ENCODE results near the gene SPATA13. TPM values are rescaled to one million over a fixed set of nuclear protein-coding genes. Genes with fewer than 3 reads are reported as not detected.

Gene SPATA13
- total RNA-seq, 1 donor from 2014 or later, result 2.7 TPM

DNA sequence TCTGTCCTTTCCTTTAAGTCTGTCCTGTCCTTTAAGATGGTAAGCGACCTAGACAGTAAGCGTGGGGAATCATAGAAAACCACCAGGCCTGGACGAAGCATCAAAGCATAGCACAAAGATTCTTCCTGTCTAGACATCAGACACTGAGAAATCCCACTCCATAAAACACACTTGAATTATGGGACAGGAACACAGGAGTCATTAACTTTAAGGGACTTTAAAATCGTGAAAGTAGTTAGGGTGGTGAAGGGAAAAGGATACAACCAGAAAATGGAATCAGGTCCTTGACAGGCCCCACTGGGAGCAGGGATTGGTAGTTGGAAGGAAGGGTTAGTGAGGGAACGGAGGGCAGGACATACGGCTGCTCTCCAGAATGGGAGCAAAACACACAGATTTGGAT is 117.2 kb downstream of the SPATA13 start:
- Mint-ChIP-seq H3K27ac (ENCODE audit: unreplicated experiment) (no peak overlapping the region), H3K36me3 (ENCODE audit: unreplicated experiment) (no peaks in the 10 kb centered on the region), H3K27me3 (ENCODE audit: unreplicated experiment) (no peaks in the 10 kb centered on the region), H3K4me3 (ENCODE audit: unreplicated experiment) (no peak overlapping the region), H3K9me3 (ENCODE audit: unreplicated experiment) (no peaks in the 10 kb centered on the region), H3K4me1 (ENCODE audit: unreplicated experiment) (peaks cover 10% of the 10 kb centered on the region)
- DNase-seq (ENCODE audit: extremely low spot score, unreplicated experiment), result no peak
- TF ChIP-seq, protein P1, sequence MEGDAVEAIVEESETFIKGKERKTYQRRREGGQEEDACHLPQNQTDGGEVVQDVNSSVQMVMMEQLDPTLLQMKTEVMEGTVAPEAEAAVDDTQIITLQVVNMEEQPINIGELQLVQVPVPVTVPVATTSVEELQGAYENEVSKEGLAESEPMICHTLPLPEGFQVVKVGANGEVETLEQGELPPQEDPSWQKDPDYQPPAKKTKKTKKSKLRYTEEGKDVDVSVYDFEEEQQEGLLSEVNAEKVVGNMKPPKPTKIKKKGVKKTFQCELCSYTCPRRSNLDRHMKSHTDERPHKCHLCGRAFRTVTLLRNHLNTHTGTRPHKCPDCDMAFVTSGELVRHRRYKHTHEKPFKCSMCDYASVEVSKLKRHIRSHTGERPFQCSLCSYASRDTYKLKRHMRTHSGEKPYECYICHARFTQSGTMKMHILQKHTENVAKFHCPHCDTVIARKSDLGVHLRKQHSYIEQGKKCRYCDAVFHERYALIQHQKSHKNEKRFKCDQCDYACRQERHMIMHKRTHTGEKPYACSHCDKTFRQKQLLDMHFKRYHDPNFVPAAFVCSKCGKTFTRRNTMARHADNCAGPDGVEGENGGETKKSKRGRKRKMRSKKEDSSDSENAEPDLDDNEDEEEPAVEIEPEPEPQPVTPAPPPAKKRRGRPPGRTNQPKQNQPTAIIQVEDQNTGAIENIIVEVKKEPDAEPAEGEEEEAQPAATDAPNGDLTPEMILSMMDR (IDR thresholded peaks at IDR 0.05), result no peak

DNA sequence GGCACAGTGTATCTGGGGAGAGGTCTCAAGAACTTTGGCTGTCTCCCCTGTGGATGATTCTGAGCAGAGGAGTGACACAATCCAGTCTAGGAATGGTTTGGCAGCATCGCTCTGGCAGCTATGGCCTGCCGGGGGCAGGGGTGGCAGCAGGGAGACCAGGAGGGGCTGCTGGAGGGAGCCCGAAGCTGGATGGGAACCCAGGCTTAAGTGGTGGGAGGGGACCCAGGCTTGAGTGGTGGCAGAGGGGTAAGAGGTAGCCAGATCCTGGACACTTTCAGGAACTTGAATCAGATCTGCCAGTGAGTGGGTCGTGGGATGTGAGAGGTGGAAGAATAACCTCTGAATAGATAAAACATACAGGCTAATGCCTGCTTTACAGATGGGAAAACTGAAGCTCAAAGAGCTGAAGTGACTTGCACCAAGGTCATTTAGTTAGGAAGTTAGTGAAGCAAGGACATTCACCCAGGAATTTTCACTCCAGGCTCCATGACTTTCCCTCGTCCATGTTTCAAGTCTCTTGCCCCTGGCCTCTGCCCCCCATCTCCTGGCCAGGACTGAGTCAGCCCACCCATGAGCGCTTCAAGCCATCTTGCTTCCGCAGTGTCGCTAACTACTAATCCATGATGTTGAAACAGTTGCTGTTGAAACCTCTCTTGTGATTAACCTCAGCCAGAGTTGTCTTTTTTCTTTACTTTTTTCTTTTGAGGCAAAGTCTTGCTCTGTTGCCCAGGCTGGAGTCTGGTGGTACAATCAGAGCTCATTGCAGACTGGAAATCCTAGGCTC is 119.0 kb downstream of the SPATA13 start:
- H3K4me3 Mint-ChIP-seq (ENCODE audit: unreplicated experiment), result no peak overlapping the region
- no peak for DNase-seq (ENCODE audit: extremely low spot score, unreplicated experiment)

DNA sequence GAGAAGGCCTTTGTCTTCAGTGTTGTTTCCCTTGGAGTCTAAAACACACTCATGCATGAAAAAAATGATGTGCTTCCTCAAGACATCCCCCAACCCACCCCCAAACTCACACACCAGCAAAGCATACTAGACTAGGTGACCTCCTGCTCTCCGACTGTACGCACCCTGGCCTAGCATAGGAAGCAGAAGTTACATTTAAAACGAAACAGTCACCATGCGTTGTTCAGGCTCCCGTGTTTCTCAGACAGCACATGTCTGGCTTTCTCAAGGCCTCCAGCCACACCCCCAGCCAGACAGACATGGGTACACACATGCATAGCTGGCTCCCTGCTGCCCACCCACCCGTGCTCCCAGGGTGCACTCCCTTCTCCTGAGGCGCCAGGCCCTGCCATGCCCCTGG is 120.2 kb downstream of the SPATA13 start:
- peaks cover 3% of the 10 kb centered on the region for H3K4me1 Mint-ChIP-seq (ENCODE audit: unreplicated experiment)
- no peaks in the 10 kb centered on the region for H3K36me3 Mint-ChIP-seq (ENCODE audit: unreplicated experiment)
- no peaks in the 10 kb centered on the region for H3K9me3 Mint-ChIP-seq (ENCODE audit: unreplicated experiment)
- no peaks in the 10 kb centered on the region for H3K27me3 Mint-ChIP-seq (ENCODE audit: unreplicated experiment)
- no peak overlapping the region for H3K4me3 Mint-ChIP-seq (ENCODE audit: unreplicated experiment)
- H3K27ac Mint-ChIP-seq (ENCODE audit: unreplicated experiment), result no peak overlapping the region
- no peak for DNase-seq (ENCODE audit: extremely low spot score, unreplicated experiment)
- TF ChIP-seq, protein P1 (IDR thresholded peaks at IDR 0.05), result no peak

More for the DNA sequence above, 119.0 kb downstream of the SPATA13 start:
- Mint-ChIP-seq H3K27ac (ENCODE audit: unreplicated experiment) (no peak overlapping the region), H3K9me3 (ENCODE audit: unreplicated experiment) (no peaks in the 10 kb centered on the region), H3K4me1 (ENCODE audit: unreplicated experiment) (peaks cover 4% of the 10 kb centered on the region), H3K36me3 (ENCODE audit: unreplicated experiment) (no peaks in the 10 kb centered on the region), H3K27me3 (ENCODE audit: unreplicated experiment) (no peaks in the 10 kb centered on the region)
- TF ChIP-seq, protein P1 (IDR thresholded peaks at IDR 0.05), result no peak

DNA sequence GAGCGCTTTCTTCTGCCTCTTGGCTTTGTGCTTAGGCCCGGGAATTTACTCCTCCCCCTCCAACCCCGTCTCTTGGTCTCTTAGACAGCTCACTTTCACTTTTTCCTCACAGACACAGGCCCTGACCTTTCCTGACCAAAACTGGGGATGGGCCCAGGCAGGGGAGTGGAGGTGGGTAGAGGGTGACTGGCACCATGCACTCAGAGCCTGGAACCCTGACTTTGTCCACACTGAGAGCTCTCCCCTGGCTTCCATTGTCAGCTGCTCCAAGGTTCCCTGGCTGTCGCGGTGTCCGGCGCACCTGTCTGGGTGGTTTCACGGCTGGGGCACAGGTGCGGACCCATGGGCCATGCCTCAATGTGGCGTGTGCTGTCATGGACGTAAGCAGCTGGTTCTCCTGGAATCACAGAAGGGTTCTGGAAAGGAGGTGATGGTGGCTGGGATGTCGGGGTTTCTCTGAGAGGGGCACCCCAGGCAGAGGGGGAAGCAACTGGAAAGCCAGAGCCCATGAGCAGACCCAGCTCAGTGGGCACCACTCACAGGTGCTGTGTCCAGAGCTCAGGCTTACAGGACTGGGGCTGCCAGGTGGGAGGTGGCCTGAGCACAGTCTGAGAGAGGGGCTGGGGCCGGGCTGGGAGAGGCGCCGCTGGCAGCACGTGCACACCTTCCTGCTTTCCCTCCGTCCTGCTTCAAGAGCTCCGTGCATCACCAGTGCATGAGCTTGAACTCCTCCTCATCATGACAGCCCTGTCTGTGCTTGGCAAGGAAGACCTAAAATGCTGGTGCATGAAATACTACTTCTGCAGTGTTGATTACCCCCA is 120.9 kb downstream of the SPATA13 start:
- H3K27ac Mint-ChIP-seq (ENCODE audit: unreplicated experiment), result no peak overlapping the region
- no peaks in the 10 kb centered on the region for H3K9me3 Mint-ChIP-seq (ENCODE audit: unreplicated experiment)
- no peak overlapping the region for H3K4me3 Mint-ChIP-seq (ENCODE audit: unreplicated experiment)
- H3K36me3 Mint-ChIP-seq (ENCODE audit: unreplicated experiment), result no peaks in the 10 kb centered on the region
- TF ChIP-seq, protein P1 (IDR thresholded peaks at IDR 0.05), result no peak
- no peak for DNase-seq (ENCODE audit: extremely low spot score, unreplicated experiment)
- H3K27me3 Mint-ChIP-seq (ENCODE audit: unreplicated experiment), result no peaks in the 10 kb centered on the region
- peaks cover 3% of the 10 kb centered on the region for H3K4me1 Mint-ChIP-seq (ENCODE audit: unreplicated experiment)

DNA sequence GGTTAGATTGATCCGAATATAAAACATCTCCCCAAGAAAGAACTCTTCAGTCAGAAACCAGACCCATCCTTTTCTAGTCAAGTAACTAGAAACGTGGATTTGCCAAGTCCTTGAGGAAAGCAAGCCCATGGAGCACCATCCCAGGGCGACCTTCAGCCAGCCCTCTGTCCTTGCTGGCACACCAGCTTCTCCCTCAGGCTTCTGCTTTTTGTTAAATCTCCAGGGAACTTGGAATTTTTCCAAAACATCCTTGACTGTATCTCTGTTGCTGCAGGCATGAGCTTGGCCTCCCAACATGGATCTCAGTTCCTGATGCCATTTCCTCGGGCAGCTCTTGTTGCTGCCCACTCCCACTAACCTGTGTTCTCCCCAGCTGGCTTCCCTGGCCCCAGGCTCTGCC is 121.7 kb downstream of the SPATA13 start:
- no peaks in the 10 kb centered on the region for H3K27me3 Mint-ChIP-seq (ENCODE audit: unreplicated experiment)
- H3K27ac Mint-ChIP-seq (ENCODE audit: unreplicated experiment), result no peak overlapping the region
- H3K4me3 Mint-ChIP-seq (ENCODE audit: unreplicated experiment), result no peak overlapping the region
- no peak for DNase-seq (ENCODE audit: extremely low spot score, unreplicated experiment)
- peaks cover 3% of the 10 kb centered on the region for H3K4me1 Mint-ChIP-seq (ENCODE audit: unreplicated experiment)
- H3K9me3 Mint-ChIP-seq (ENCODE audit: unreplicated experiment), result no peaks in the 10 kb centered on the region
- peaks cover under 1% of the 10 kb centered on the region for H3K36me3 Mint-ChIP-seq (ENCODE audit: unreplicated experiment)
- TF ChIP-seq, protein P1 (IDR thresholded peaks at IDR 0.05), result no peak

Measured in osteocyte (in vitro differentiated cells).